HuH-7.5 (cell line): ENCODE data around the gene LRP5.
"Not testable (repeated sequence)": the region's sequence is repeated elsewhere in the genome, so short reads cannot be mapped to it uniquely, and the experiment has no call there.

ENCODE experiments used
- DNase-seq: peaks from one replicate; pipeline ENCODE4 v3.0.0; 2011; ENCODE audit warnings: low spot score

LRP5 gene

DNA sequence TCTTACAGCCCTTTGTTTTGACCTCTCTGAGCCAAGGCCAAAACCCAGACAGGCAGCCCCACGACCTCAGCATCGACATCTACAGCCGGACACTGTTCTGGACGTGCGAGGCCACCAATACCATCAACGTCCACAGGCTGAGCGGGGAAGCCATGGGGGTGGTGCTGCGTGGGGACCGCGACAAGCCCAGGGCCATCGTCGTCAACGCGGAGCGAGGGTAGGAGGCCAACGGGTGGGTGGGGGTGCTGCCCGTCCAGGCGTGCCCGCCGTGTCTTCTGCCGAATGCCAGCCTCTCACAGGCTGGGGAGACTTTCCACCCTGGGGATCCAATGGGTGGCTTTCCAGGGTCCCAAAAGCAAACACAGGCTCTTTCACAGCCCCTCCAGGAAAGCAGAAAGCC lies 111.1 kb downstream of the LRP5 start:
- DNase-seq: no peak

DNA sequence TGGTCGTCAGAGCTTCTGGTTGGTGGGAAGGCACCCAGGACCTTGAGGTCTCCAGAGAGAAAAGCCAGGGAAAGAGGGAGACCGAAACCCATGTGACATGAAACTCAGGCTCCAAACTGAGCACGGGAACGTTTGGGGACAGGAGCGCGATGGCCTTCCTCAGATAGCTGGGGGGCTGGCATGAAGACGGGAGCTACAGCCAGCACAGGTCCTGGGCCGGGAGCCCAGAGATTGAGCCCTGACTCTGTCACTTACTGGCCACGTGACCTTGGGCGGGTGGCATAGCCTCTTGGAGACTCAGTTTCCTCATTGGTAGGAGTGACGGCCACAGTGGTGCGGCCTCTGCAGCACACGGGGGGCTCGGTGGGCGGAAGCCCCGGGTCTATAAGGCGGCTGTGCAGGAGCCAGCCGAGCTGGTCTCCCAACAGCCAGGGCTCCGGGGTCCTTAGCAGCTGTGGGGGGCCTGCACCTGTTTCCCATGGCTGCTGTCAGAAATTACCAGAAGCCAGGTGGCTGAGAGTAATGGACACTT lies 111.8 kb downstream of the LRP5 start:
- DNase-seq: no peak

DNA sequence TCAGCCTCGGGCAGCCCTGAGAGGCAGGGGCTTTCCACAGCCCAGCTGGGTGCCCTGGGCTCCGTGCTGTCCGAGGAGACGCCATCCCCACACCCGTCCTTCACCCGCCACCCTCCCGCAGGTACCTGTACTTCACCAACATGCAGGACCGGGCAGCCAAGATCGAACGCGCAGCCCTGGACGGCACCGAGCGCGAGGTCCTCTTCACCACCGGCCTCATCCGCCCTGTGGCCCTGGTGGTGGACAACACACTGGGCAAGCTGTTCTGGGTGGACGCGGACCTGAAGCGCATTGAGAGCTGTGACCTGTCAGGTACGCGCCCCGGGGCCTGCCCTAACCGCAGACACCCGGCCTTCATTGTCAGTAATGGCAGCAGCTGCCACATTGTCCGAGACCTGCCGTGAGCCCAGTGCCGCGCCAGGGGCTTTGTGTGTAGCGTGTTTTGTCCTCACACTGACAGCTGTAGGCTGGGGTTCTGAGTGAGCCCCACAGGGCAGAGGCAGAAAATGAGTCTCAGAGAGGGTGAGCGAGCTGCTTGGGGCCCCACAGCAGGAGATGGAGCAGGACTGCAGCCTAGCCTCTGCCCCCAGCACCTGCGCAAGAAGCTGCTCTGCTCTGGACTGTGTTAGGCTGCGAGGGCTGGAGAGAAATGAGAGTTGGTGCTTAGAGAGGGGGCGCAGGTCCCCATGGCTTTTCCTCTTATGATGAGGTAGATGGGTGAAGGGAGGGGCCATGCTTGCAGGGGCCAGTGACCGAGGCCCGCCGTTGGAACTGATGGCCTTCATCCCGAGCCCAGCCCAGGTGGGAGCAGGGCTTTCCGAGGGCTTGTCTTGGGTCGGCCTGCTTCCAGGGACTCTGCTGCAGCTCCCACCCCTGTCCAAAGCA lies 112.8 kb downstream of the LRP5 start:
- DNase-seq: no peak

DNA sequence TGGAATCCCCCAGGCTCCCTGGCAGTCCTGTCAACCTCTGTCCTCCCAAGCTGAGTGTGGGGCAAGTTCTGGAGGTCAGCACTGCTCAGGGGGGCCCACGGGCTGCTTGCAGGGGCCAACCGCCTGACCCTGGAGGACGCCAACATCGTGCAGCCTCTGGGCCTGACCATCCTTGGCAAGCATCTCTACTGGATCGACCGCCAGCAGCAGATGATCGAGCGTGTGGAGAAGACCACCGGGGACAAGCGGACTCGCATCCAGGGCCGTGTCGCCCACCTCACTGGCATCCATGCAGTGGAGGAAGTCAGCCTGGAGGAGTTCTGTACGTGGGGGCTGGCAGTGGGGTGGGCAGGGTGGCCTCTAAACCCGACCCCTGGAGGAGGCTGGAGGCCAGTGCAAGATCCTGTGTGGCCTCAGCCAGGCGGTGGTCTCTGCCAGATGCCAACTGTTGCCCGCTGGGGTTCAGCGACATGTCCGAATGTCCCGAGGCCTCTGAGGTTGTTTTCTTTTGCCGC lies 113.5 kb downstream of the LRP5 start:
- no peak for DNase-seq

DNA sequence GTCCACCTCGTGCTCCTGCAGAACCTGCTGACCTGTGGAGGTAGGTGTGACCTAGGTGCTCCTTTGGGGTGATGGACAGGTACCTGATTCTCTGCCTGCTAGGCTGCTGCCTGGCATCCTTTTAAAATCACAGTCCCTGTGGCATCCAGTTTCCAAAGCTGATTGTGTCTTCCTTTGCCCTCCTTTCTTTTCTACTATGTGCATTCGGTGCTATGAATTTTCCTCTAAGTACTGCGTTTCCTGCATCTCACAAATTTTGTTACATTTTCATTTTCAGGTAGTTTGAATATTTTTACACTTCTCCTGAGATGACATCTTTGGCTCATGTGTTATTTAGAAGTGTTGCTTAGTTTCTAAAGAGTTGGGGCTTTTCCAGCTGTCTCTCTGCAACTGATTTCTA lies 117.3 kb downstream of the LRP5 start:
- DNase-seq: no peak

DNA sequence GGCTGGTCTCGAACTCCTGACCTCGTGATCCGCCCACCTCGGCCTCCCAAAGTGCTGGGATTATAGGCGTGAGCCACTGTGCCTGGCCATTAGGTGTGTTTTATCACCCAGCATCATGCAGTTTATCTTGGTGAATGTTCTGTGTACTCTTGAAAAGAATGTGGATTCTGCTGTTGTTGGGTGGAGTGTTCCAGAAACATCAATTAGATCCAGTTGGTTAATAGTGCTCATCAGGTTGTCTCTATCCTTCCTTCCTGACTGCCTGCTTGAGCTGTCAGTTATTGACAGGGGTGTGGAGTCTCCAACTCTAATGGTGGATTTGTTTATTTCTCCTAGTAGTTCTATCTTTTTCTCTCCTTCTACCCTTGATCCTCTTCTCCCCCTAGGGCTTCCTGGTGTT lies 118.0 kb downstream of the LRP5 start:
- no peak for DNase-seq

DNA sequence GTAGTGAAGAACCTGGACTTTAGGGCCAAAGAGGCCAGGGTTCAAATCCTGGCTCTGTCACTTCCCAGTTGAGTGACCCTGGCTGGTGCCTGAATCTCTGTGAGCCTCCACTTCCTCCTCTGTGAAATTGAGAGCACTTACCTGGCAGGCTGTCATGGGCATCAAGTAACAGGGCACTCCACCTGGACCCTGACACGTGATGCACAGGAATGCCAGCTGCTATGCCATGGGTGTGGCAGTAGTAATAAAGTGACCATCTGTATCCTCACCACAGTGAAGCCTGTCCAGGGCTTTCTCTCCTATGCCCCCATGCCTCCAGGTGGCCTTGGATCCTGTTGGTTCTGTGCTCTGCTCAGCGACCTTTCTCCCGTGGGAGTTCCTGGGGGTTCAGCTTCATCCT lies 118.4 kb downstream of the LRP5 start:
- no peak for DNase-seq

DNA sequence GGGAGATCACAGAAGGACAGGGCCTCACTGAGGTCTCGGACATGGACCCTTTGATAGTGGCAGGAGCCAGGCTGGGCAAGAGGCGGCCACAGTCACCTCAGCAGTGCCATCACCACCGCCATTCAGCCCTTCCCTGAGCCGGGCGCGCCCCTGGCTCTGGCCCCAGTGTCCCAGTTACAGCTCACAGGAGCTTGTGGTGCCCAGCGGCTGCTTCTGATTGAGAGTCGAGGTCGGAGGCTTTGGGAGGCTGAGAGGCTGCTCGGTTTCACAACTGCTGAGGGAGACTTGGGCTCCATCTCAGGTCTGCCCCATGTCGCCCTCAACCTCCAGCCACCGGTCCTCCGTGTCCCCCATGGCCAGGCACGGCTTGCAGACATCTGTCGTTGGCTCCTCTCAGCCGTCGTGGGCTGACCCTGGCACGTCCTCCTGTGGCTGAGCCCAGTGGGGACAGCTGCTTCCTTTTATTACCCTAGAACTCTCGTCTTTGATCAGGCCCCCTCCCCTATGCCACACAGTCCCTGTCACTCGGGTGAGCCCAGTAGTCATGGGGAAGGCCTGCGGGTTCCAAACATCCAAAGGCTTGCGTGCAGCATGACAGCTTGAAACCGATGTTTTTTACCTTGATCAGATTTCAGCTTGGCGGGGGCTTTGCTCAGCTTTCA lies 119.7 kb downstream of the LRP5 start:
- no peak for DNase-seq

DNA sequence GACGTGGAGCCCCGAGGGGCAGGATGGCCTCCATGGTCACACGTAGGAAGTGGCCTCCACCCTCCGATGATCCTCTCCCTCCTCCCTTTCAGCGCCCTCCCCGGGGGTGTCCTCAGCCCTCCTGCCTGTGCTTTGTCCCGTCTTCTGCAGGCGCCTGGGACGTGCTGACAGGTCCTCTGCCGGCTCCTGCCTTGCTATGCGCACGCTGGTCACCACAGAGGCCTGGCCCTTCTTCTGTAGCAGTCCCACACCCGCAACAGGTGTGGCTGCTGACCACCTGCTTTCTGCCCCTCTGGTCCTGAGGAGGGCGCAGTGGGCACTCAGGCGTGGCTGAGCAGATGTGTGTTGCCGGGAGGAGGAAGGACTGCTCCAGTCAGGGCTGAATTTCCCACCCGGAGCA lies 120.5 kb downstream of the LRP5 start:
- DNase-seq: no peak

DNA sequence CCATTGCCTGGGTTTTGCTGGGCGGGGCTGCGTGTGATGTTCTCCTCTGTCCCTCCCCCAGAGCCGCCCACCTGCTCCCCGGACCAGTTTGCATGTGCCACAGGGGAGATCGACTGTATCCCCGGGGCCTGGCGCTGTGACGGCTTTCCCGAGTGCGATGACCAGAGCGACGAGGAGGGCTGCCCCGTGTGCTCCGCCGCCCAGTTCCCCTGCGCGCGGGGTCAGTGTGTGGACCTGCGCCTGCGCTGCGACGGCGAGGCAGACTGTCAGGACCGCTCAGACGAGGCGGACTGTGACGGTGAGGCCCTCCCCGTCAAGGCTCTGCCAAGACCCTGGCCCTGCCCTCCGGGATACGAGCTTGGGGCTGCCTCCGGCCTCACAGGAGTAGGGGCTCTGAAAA lies 121.2 kb downstream of the LRP5 start:
- DNase-seq: no peak

DNA sequence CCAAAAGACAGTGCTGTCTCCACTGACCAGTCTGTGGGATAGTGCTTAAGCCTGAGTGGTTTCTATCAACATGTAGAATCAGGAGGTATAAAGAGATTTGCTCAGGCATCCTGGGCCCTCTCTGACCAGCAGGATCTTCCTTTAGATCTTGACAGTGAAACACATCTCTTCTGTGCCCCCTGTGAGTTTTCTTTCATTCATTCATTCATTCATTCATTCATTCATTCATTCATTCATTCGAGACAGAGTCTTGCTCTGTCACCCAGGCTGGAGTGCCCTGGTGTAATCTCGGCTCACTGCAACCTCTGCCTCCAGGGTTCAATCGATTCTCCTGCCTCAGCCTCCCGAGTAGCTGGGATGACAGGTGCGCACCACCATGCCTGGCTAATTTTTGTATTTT lies 121.8 kb downstream of the LRP5 start:
- not testable (repeated sequence) for DNase-seq

DNA sequence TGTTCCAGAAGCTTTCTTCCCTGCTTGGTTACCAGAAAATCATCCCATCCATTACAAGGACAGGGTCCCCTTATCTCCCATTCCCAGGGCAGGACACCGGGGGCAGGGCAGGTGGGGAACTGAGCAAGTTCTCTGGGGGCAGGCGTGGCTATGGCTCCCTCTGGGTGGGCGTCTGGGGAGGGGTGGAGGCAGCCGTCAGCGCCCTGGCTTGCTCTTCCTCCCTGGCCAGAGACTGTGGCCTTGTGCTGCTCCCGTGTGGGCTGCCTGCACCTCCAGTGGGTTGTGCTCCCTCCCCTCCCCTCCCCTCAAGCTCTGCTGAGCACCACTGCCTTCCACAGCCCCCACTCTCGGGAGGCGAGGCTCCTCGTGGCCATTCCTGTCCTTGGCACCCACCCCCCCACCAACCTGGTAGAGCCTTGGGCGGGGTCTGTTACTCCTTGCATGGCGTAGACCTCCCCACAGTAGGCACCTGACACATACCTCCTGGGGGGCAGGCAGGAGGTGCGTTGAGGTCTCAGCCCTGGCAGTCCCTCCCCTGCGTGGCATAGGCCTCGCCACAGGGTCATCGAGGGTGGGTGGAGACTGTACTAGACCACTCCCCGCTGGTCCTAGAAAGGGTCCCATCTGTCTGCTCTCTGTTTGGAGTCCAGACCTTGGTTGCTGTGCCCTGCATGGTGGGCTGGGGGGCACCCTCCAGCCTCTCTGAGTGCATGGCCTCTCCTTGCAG lies 123.9 kb downstream of the LRP5 start:
- DNase-seq: no peak

DNA sequence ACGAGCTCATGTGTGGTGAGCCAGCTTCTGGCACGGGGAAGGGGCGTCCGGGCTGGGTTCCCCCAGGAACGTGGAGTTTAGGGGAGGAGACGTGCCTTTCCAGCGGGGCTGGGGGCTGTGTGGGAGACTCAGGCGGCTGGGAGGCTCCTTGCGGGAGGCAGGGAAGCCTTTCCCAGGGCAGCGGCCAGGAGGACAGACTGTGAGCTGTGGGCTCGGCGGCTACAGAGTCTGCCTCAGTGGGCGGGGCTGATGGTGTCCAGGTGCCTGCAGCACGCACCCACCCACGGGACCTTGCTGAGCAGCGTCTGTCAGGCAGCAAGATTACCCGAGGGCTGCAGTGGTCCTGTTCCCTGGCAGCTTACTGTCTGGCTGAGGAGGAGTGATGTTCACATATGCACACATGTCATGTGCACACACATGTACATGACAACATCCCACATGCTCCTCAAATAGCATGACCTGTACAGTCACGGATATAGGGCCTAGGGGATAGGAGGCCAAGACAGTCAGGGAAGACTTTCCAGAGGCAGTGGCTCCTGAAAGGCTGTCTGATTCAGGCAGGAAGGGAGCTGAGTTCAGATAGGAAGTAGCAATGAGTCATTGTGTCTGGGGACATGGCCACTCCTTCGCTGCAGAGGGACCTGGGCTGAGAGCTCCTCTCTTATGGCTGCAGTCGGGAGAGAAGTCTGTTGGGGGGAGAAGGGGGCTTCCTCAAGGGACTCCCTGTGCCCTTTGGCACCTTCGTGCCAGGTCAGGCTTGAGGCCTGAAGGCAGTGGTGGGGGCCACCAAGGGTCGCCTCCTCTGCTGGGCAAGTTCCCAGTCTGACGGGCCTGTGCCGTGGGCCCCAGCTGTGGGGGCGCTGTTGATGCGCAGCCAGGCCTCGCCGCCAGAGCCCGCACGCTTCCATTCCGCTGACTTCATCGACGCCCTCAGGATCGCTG lies 124.9 kb downstream of the LRP5 start:
- no peak for DNase-seq

DNA sequence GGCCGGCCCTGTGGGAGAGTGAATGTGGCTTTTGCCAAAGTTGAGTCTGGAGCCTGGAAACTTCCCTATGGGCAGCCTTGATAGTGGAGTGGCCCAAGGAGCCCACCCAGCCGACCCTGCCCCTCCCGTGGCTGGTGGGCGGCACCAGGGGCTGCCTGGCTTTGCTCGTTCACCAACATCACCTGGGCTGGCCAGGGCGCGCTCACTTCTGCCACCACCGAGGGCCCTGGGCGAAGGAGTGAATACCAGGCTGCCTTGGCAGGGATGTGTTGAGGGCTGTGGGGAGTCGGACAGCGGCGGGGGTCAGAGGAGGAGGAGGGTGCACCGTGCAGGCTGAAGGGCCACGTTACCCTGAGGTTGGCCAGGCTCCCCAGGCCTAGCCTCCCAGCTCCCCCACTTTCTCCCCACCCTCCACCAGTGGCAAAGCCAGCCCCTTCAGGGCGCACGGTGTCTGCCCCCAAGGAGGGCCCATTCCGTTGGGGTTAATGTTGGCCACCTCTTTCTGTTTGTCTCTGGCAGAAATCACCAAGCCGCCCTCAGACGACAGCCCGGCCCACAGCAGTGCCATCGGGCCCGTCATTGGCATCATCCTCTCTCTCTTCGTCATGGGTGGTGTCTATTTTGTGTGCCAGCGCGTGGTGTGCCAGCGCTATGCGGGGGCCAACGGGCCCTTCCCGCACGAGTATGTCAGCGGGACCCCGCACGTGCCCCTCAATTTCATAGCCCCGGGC lies 125.7 kb downstream of the LRP5 start:
- DNase-seq: no peak

DNA sequence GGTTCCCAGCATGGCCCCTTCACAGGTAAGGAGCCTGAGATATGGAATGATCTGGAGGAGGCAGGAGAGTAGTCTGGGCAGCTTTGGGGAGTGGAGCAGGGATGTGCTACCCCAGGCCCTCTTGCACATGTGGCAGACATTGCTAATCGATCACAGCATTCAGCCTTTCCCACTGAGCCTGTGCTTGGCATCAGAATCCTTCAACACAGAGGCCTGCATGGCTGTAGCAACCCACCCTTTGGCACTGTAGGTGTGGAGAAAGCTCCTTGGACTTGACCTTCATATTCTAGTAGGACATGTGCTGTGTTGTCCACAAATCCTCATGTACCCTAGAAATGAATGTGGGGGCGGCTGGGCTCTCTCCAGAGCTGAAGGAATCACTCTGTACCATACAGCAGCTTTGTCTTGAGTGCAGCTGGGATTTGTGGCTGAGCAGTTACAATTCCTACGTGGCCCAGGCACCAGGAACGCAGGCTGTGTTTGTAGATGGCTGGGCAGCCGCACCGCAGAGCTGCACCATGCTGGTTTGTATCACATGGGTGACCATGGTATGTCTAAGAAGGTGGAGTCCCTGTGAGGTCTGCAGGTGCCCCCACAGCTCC lies 126.4 kb downstream of the LRP5 start:
- DNase-seq: no peak

DNA sequence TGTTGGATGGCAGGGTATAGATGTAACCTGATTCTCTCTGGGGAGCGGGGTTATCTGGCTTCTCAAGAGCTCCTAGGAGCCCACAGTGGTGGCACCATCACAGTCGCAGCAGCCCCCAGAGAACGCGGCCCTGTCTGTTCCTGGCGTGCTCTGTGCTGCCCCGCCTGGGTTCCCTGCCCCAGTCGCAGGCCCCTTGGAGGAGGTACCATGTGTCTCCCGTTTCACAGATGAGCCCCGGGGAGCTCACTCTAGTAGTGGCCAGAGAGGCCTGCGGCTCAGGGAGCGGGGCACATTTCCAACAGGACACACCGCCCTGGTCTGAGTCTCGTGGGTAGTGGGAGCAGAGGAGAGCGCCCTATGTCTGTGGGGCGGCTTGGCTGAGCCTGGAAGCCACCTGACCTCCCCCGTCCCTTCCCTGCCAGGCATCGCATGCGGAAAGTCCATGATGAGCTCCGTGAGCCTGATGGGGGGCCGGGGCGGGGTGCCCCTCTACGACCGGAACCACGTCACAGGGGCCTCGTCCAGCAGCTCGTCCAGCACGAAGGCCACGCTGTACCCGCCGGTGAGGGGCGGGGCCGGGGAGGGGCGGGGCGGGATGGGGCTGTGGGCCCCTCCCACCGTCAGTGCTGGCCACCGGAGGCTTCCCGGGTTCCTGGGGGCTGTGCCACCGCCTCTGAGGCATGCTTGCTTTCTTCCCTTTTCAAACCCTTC lies 127.1 kb downstream of the LRP5 start:
- no peak for DNase-seq

DNA sequence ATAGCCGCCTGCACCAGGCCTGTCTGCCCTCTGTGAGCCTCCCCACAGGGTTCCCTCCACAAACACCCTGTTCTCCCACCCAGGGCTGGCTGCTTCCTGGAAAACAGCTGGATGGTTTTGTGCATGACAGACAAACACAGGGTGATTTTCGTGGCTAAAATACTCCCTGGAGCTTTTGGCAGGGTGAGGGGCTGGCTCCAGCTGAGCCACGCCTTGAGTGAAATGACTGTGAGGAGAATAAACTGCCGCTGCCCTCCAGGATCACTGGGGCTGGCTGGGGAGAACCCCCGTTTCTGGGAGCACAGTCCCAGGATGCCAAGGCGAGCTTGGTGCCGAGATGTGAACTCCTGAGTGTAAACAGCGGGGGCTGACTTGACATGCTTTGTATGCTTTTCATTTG lies 127.8 kb downstream of the LRP5 start:
- DNase-seq: no peak

DNA sequence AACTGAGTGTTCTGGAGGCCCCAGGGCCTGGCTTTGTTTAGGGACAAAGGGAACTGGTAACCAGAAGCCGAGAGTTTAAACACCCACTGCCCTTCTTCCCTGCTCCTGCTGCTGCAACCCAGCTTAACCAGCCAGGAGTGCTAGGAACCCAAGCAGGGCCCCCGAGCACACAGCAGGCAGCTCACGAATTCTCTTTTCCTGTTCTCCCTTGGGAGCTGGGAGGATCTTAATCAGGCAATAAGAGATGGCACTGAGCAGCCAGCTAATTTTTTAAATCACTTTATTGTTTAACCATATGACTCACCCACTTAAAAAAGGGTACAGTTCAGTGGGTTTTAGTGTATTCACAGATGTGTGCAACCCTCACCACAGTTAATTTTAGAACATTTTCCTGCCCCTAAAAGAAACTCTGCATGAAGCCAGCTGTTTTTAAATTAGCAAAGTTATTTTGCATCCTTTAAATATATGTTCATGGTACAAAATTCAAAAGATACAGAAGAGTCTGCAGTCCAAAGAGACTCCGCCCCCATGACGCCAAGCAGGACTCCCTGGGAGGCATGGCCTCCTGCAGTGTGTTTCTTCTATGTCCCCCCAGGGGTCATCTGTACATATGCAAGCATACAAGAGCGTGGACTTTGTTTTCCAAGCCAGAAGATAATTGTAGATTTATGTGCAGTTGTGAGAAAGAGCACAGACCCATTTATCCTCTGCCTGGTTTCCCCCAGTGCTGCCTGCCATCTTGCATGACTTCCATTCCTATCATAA lies 129.3 kb downstream of the LRP5 start:
- DNase-seq: no peak

DNA sequence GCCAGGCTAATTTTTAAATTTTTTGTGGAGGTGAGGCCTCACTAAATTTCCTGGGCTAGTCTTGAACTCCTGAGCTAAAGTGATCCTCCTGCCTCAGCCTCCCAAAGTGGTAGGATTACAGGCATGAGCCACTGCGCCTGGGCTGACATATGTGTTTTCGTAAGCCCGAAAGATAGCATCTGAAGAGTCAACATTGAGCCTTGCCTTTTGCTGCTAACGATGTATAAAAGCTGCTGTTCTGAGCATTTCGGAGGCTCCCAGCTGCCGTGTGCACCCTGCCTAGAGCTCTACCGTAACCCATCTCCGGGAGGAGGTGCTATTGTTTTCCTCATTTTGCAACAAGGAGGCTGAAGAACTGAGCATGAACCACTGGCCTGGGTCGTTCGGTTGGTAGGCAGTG lies 130.0 kb downstream of the LRP5 start:
- no peak for DNase-seq
